K562 (cell line): ENCODE results near the gene HMG20B. TPM values are rescaled to one million over a fixed set of nuclear protein-coding genes. Genes with fewer than 3 reads are reported as not detected.

Experiments used
- ATF2 ChIP-seq: sonication (generic); formaldehyde crosslinking; IDR thresholded peaks from 2 replicates; pipeline ENCODE4 v1.8.1; 2022; ENCODE audit warnings: missing genetic modification reagents
- CBX3 ChIP-seq, 2 experiments: IDR thresholded peaks; 1 replicate in 1 of 2; 2 replicates in 1 of 2; pipeline ENCODE4 v1.6.1; 2012; ENCODE audit warnings: inconsistent platforms in 2 of 2, low read length in 2 of 2, borderline replicate concordance in 1 of 2, control low read depth in 1 of 2
- CTCFL ChIP-seq: IDR thresholded peaks from 2 replicates; pipeline ENCODE4 v1.6.1; 2011; ENCODE audit warnings: borderline replicate concordance, low read depth, mild to moderate bottlenecking, moderate library complexity, low read length; ENCODE audit not compliant: insufficient read depth, poor library complexity, severe bottlenecking
- DMBX1 ChIP-seq: fragments of 250-450 bp; sonication (Bioruptor Pico); IDR thresholded peaks from 2 replicates; pipeline ENCODE4 v1.8.0; 2022; ENCODE audit warnings: inconsistent platforms, mild to moderate bottlenecking, moderate library complexity, borderline replicate concordance
- FOS ChIP-seq: IDR thresholded peaks from 3 replicates; pipeline ENCODE4 v1.6.1; 2011; ENCODE audit not compliant: insufficient read length; ENCODE audit errors: extremely low read depth
- MECOM ChIP-seq: fragments of 250-450 bp; sonication (Bioruptor Pico); IDR thresholded peaks from 2 replicates; pipeline ENCODE4 v1.8.0; 2022; ENCODE audit warnings: inconsistent platforms
- MEF2D ChIP-seq: conservative IDR thresholded peaks from 2 replicates; pipeline ENCODE4 v1.6.1; 2016; ENCODE audit warnings: low read depth, missing genetic modification characterization, missing compliant biosample characterization
- NFIC ChIP-seq: fragments of 450-650 bp; IDR thresholded peaks from 2 replicates; pipeline ENCODE4 v1.6.1; 2017; ENCODE audit warnings: mild to moderate bottlenecking, inconsistent platforms
- NR4A1 ChIP-seq, 2 experiments: fragments of 250-450 bp in 1 of 2; fragments of 450-650 bp in 1 of 2; sonication (Bioruptor Pico) in 1 of 2; IDR thresholded peaks; 2 replicates each; pipeline versions ENCODE4 v1.4.0 to v1.6.1; 2016 to 2020; ENCODE audit warnings: mild to moderate bottlenecking in 2 of 2, missing compliant biosample characterization in 1 of 2, missing genetic modification characterization in 1 of 2, moderate library complexity in 1 of 2
- PATZ1 ChIP-seq: fragments of 250-450 bp; sonication (Bioruptor Pico); IDR thresholded peaks from 2 replicates; pipeline ENCODE4 v1.5.0; 2020; ENCODE audit warnings: mild to moderate bottlenecking, borderline replicate concordance
- PHB2 ChIP-seq: fragments of 450-650 bp; IDR thresholded peaks from 2 replicates; pipeline ENCODE4 v1.6.1; 2017; ENCODE audit warnings: low read depth
- RCOR1 ChIP-seq, 2 experiments: IDR thresholded peaks; 2 replicates each; pipeline ENCODE4 v1.6.1; 2012; ENCODE audit warnings: low read depth in 2 of 2, low read length in 2 of 2, borderline replicate concordance in 1 of 2, improper control_type of control experiment in 1 of 2
- SRF ChIP-seq, 2 experiments: fragments of 250-450, 450-650 bp in 1 of 2; sonication (Bioruptor Pico) in 1 of 2; sonication (generic) in 1 of 2; formaldehyde crosslinking; IDR thresholded peaks; 2 replicates each; pipeline versions ENCODE4 v1.5.0 to v1.5.1; 2020 to 2022; ENCODE audit warnings: mild to moderate bottlenecking in 1 of 2, missing genetic modification reagents in 1 of 2
- TAF1 ChIP-seq: IDR thresholded peaks from 2 replicates; pipeline ENCODE4 v1.6.1; 2011; ENCODE audit warnings: mild to moderate bottlenecking, low read length, moderate library complexity; ENCODE audit not compliant: insufficient read depth, control insufficient read depth, severe bottlenecking; ENCODE audit errors: extremely low read depth
- TCF15 ChIP-seq: fragments of 250-450 bp; sonication (Bioruptor Pico); IDR thresholded peaks from 2 replicates; pipeline ENCODE4 v1.8.0; 2022; ENCODE audit warnings: moderate library complexity, mild to moderate bottlenecking, inconsistent platforms
- YY1 ChIP-seq, 3 experiments: IDR thresholded peaks; 2 replicates each; pipeline ENCODE4 v1.6.1; 2011; ENCODE audit warnings: low read length in 2 of 3, mild to moderate bottlenecking in 2 of 3, moderate library complexity in 2 of 3, borderline replicate concordance in 1 of 3, control low read depth in 1 of 3, low read depth in 1 of 3; ENCODE audit not compliant: insufficient read depth in 3 of 3, insufficient replicate concordance in 2 of 3, control insufficient read depth in 1 of 3, insufficient read length in 1 of 3; ENCODE audit errors: extremely low read depth in 1 of 3
- ZBTB7A ChIP-seq: IDR thresholded peaks from 2 replicates; pipeline ENCODE4 v1.6.1; 2011; ENCODE audit warnings: low read depth, mild to moderate bottlenecking, low read length, moderate library complexity, borderline replicate concordance; ENCODE audit not compliant: control insufficient read depth
- ZNF561 ChIP-seq: fragments of 450-650 bp; formaldehyde crosslinking; conservative IDR thresholded peaks from 2 replicates; pipeline ENCODE4 v1.4.0; 2020; ENCODE audit warnings: mild to moderate bottlenecking, moderate library complexity
- ZSCAN32 ChIP-seq: fragments of 450-650 bp; formaldehyde crosslinking; IDR thresholded peaks from 2 replicates; pipeline ENCODE4 v1.4.0; 2020; ENCODE audit warnings: mild to moderate bottlenecking, moderate library complexity
- polyA plus RNA-seq, 8 experiments: library from polyadenylated mRNA; depleted of rRNA in 4 of 8; stranded (reverse) in 5 of 8; unstranded in 3 of 8; fragments of >200 nt; fragmentation: Nextera tagmentation in 2 of 8; fragmentation: Illumina TruSeq in 1 of 8; extraction: Ambion mirVana in 2 of 8; extraction: Trizol in 1 of 8; gene quantifications; 2 replicates each; pipeline versions ENCODE4 v1.2.1 to v1.2.3, GENCODE V29; 2011 to 2014; ENCODE audit warnings: inconsistent platforms in 1 of 8, missing spikeins in 1 of 8
- total RNA-seq, 7 experiments: library from RNA; depleted of rRNA in 6 of 7; stranded (reverse); fragments of >200 nt in 6 of 7; fragmentation: Illumina TruSeq in 2 of 7; extraction: Trizol in 2 of 7; gene quantifications; 2 replicates each; pipeline versions ENCODE4 v1.2.1 to v1.2.3, GENCODE V29; 2011 to 2021; ENCODE audit warnings: low replicate concordance in 1 of 7

The HMG20B gene
- total and polyA plus RNA-seq, 9 of the 15 experiments (the other 6 are each of a cell fraction or from before 2014, with no cell fraction given), result 0.35 to 172 (median 38.6) TPM

- TF ChIP-seq TAF1 (no peak), DMBX1 (CRISPR knock-in tag) (no peak), MECOM (CRISPR knock-in tag) (no peak), ZBTB7A (peak; percentile 59; the same call in 1 of the 2 replicates), PHB2 (no peak), TCF15 (CRISPR knock-in tag) (no peak), ZNF561 (CRISPR knock-in tag) (no peak), FOS (no peak), YY1 (IDR thresholded peaks at IDR 0.05; ENCODE audit: borderline replicate concordance in 1 of 3, control insufficient read depth in 1 of 3, extremely low read depth in 1 of 3, insufficient read depth in 3 of 3, insufficient read length in 1 of 3, insufficient replicate concordance in 2 of 3, low read depth in 1 of 3, low read length in 2 of 3) (no peak), NR4A1 (CRISPR knock-in tag; IDR thresholded peaks at IDR 0.05) (no peak), NR4A1 (tag; IDR thresholded peaks at IDR 0.05) (no peak), ATF2 (CRISPR knock-in tag) (no peak), ZSCAN32 (CRISPR knock-in tag) (no peak), PATZ1 (CRISPR knock-in tag) (no peak), NFIC (no peak), CTCFL (peak; percentile 10), SRF (CRISPR knock-in tag; IDR thresholded peaks at IDR 0.05) (no peak), MEF2D (no peak), RCOR1 (IDR thresholded peaks at IDR 0.05; ENCODE audit: borderline replicate concordance in 1 of 2, low read depth in 2 of 2, low read length in 2 of 2) (no peak), CBX3 (IDR thresholded peaks at IDR 0.05; ENCODE audit: borderline replicate concordance in 1 of 2, low read length in 2 of 2) (no peak)
Observed at GRCh38 chr19:3556978-3557460, 15.7 kb upstream of the HMG20B start (continued).
